Spleen (tissue), 11 donors: ENCODE results near the gene RAPGEF6. TPM values are rescaled to one million over a fixed set of nuclear protein-coding genes. Genes with fewer than 3 reads are reported as not detected.

Experiments
- DNase-seq: peaks from one replicate; pipeline ENCODE4 v3.0.0-alpha.2; 2020
- H3K27ac ChIP-seq, 8 donors: fragments of 200-600 bp; sonication (generic) in 7 of 8; 1 replicate in 4 of 8; 2 replicates in 4 of 8; pipeline versions ENCODE4 v1.5.0 to v1.8.0; 2016 to 2021; ENCODE audit warnings: inconsistent platforms in 4 of 8, mild to moderate bottlenecking in 4 of 8, moderate library complexity in 1 of 8
- H3K27me3 ChIP-seq, 7 donors: fragments of 200-600 bp; sonication (generic) in 6 of 7; replicated peaks in 1 of 7; 1 replicate in 4 of 7; 2 replicates in 3 of 7; pipeline versions ENCODE4 v1.5.0 to v1.8.0; 2016 to 2021; ENCODE audit warnings: inconsistent platforms in 3 of 7, mild to moderate bottlenecking in 1 of 7
- H3K36me3 ChIP-seq, 6 donors: fragments of 200-600 bp; sonication (generic) in 5 of 6; 1 replicate in 4 of 6; 2 replicates in 2 of 6; pipeline versions ENCODE4 v1.5.0 to v1.8.0; 2016 to 2021; ENCODE audit warnings: inconsistent platforms in 2 of 6
- H3K4me1 ChIP-seq, 6 donors: fragments of 200-600 bp; sonication (generic) in 5 of 6; 1 replicate in 3 of 6; 2 replicates in 3 of 6; pipeline versions ENCODE4 v1.5.0 to v1.8.0; 2016 to 2021; ENCODE audit warnings: inconsistent platforms in 3 of 6
- H3K4me3 ChIP-seq, 8 donors: fragments of 200-600 bp; sonication (generic) in 7 of 8; 1 replicate in 4 of 8; 2 replicates in 4 of 8; pipeline versions ENCODE4 v1.5.0 to v1.8.0; 2016 to 2021; ENCODE audit warnings: inconsistent platforms in 4 of 8, mild to moderate bottlenecking in 4 of 8, moderate library complexity in 2 of 8
- H3K9me3 ChIP-seq, 8 donors: fragments of 200-600 bp; sonication (generic) in 7 of 8; 1 replicate in 4 of 8; 2 replicates in 4 of 8; pipeline versions ENCODE4 v1.5.0 to v1.8.0; 2016 to 2021; ENCODE audit warnings: inconsistent platforms in 4 of 8
- POLR2A ChIP-seq, 3 donors: fragments of 450-650 bp; IDR thresholded peaks; one replicate each; pipeline ENCODE4 v1.5.1; 2017; ENCODE audit warnings: antibody characterized with exemption in 3 of 3, mild to moderate bottlenecking in 1 of 3
- POLR2AphosphoS5 ChIP-seq, 3 donors: sonication (generic); formaldehyde crosslinking; IDR thresholded peaks; one replicate each; pipeline ENCODE4 v1.5.1; 2017; ENCODE audit warnings: antibody characterized with exemption in 3 of 3
- WGBS, 5 donors: extraction: QIAGEN DNeasy Blood & Tissue Kit in 3 of 5; methylation state at CpG; one replicate each; pipeline versions ENCODE4 v1.1.5 to v1.1.7; 2013 to 2018; 5-methylcytosine and 5-hydroxymethylcytosine counted together
- intact Hi-C: fragments of 100-400 bp; cut with DNase I; formaldehyde crosslinking; loops from one replicate; pipeline ENCODE4 v1.15.0; 2023; ENCODE audit warnings: low total_unique reads
- polyA plus RNA-seq, 3 donors: library from polyadenylated mRNA; stranded (reverse); fragments of 200-250 nt; gene quantifications; one replicate each; pipeline ENCODE4 v1.2.1, GENCODE V29; 2013
- total RNA-seq, 7 donors: library from RNA; depleted of rRNA in 3 of 7; stranded (reverse); fragments of >200 nt in 3 of 7; fragmentation: NEBNext Ultra II Directional in 4 of 7; extraction: Animal tissue kit (Norgen Biotek cat#: 25700) in 4 of 7; gene quantifications; one replicate each; pipeline versions ENCODE4 v1.1.0 to v1.2.1, GENCODE V29; 2016 to 2021
- TF ChIP-seq, protein P1 (sequence below), 11 experiments: fragments of 200-600 bp in 7 of 11; fragments of 450-650 bp in 4 of 11; sonication (generic) in 4 of 11; IDR thresholded peaks in 8 of 11; conservative IDR thresholded peaks in 3 of 11; 1 replicate in 7 of 11; 2 replicates in 4 of 11; pipeline versions ENCODE4 v1.4.0 to v1.8.0; 2016 to 2021; ENCODE audit warnings: antibody characterized with exemption in 11 of 11, inconsistent platforms in 4 of 11, mild to moderate bottlenecking in 1 of 11
- donor health status: healthy with polysubstance abuse.
- donor health status: DM: no; HTN: no; CAD: no; lungs with moderate emphysema.
- donor health status: DM: no; HTN: no; CAD: no.
- donor health status: Bipolar disorder and iron deficiency.
- donor health status: healthy.
- donor health status: DM: no; HTN: no; CAD: no.
- donor health status: DM: yes; HTN: yes; CAD: no.

Gene RAPGEF6
- total and polyA plus RNA-seq, 10 donors: 3.8 to 56.4 (median 43.2) TPM

DNA sequence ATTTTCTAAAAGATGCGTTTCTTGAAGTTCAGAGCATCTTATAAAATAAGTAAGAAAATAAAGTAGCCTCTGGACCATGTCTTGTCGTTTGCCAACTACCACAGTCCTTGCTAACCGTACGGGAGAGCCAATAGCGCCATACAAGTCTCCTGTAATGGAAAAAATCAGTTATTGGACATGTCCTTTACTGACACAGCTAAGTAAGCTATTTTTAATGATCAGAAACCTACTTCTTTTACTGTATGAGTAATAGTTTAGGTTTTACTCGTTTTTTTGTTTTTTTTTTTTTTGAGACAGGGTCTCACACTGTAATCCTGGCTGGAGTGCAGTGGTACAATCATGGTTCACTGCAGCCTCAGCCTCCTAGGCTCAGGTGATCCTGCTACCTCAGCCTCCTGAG, 37.7 kb upstream of the RAPGEF6 start:
- Histone ChIP-seq H3K9me3 (no peaks in the 10 kb centered on the region), H3K27me3 (no peaks in the 10 kb centered on the region), H3K4me1 (peaks cover 0 to 25% (median 6%) of the 10 kb centered on the region in 6 donors), H3K36me3 (peaks cover 0 to 100% (median 42%) of the 10 kb centered on the region in 6 donors), H3K27ac (peak overlapping the region in 5 of 8 donors; percentile 34 to 69 (median 45)), H3K4me3 (no peak overlapping the region)
- intact Hi-C loops: no loop called here
- WGBS, 5 donors: 77 to 91% (median 85%) methylated on average over 6 of the region's 6 CpGs
- no peak for DNase-seq
- no peak for TF ChIP-seq POLR2A (IDR thresholded peaks at IDR 0.05)
- TF ChIP-seq POLR2AphosphoS5 (IDR thresholded peaks at IDR 0.05): no peak
- TF ChIP-seq, protein P1, sequence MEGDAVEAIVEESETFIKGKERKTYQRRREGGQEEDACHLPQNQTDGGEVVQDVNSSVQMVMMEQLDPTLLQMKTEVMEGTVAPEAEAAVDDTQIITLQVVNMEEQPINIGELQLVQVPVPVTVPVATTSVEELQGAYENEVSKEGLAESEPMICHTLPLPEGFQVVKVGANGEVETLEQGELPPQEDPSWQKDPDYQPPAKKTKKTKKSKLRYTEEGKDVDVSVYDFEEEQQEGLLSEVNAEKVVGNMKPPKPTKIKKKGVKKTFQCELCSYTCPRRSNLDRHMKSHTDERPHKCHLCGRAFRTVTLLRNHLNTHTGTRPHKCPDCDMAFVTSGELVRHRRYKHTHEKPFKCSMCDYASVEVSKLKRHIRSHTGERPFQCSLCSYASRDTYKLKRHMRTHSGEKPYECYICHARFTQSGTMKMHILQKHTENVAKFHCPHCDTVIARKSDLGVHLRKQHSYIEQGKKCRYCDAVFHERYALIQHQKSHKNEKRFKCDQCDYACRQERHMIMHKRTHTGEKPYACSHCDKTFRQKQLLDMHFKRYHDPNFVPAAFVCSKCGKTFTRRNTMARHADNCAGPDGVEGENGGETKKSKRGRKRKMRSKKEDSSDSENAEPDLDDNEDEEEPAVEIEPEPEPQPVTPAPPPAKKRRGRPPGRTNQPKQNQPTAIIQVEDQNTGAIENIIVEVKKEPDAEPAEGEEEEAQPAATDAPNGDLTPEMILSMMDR (IDR thresholded peaks at IDR 0.05 in 8 of 11, conservative IDR thresholded peaks at IDR 0.05 in 3 of 11): no peak

DNA sequence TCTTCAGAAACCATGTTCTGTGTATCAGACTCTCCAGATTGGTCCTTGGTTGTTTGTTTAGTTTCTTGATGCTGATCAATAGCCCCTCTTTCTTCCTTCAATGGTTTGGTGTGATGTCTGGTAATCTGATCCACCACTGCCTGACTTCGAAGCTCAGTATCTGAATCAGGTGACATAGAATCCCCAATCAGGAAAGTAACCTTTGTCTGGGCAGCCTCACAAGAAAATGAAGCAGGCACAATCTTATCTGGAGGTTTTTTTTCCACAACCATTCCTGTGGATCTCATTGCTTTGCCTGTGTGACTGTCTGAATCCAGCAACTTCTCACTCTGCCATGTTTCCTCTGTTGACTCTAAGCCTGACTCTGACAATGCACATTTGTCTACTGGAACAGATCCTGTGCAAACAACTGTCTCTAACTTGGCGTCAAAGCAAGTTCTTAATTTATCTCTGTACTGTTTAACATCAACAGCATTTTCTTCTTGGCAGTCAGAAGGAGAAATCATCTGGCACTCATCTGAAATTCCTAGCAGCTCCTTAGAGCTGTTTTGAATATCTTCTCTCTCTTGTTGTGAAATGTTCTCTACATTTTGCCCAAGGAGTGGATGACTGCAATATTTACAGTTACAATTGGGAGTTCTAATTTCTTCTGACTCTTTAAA, 37.1 kb upstream of the RAPGEF6 start:
- intact Hi-C loops: no loop called here
- H3K4me1 ChIP-seq: peaks cover 0 to 25% (median 6%) of the 10 kb centered on the region in 6 donors
- no peaks in the 10 kb centered on the region for H3K9me3 ChIP-seq
- peak overlapping the region in 6 of 8 donors; percentile 12 to 69 (median 40) for H3K27ac ChIP-seq
- no peak for TF ChIP-seq POLR2AphosphoS5 (IDR thresholded peaks at IDR 0.05)
- TF ChIP-seq, protein P1 (IDR thresholded peaks at IDR 0.05 in 8 of 11, conservative IDR thresholded peaks at IDR 0.05 in 3 of 11): no peak
- no peak for TF ChIP-seq POLR2A (IDR thresholded peaks at IDR 0.05)
- WGBS, 5 donors: 72 to 82% (median 75%) methylated on average over 2 of the region's 2 CpGs
- DNase-seq: no peak
- H3K27me3 ChIP-seq: no peaks in the 10 kb centered on the region
- H3K36me3 ChIP-seq: peaks cover 0 to 98% (median 39%) of the 10 kb centered on the region in 6 donors
- H3K4me3 ChIP-seq: no peak overlapping the region

DNA sequence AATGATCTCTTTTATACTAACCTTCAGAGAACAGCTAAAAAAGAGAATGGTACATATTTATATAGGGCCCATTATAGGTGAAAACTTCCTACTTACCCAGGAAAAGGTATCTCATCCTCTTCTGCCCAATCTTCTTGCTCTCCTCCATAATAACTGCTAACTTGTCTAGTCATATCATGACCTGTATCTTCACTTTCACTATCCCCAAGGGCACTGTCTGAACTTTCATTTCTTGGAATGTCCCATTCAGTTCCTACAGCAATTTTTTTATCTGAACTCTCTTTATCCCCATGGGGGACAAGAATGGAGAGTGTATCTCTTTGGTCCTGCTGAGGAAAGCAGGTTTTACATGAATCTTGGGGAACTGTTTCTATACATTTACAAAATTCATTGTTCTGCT, 36.4 kb upstream of the RAPGEF6 start:
- H3K27ac ChIP-seq: peak overlapping the region in 4 of 8 donors; percentile 34 to 69 (median 54)
- no peaks in the 10 kb centered on the region for H3K27me3 ChIP-seq
- TF ChIP-seq POLR2A (IDR thresholded peaks at IDR 0.05) (no peak), POLR2AphosphoS5 (IDR thresholded peaks at IDR 0.05) (no peak)
- TF ChIP-seq, protein P1 (IDR thresholded peaks at IDR 0.05 in 8 of 11, conservative IDR thresholded peaks at IDR 0.05 in 3 of 11): no peak
- no peak overlapping the region for H3K4me3 ChIP-seq
- no peak for DNase-seq
- H3K4me1 ChIP-seq: peaks cover 0 to 25% (median 6%) of the 10 kb centered on the region in 6 donors
- no peaks in the 10 kb centered on the region for H3K9me3 ChIP-seq
- H3K36me3 ChIP-seq: peaks cover 0 to 97% (median 33%) of the 10 kb centered on the region in 6 donors
- intact Hi-C loops: no loop called here

DNA sequence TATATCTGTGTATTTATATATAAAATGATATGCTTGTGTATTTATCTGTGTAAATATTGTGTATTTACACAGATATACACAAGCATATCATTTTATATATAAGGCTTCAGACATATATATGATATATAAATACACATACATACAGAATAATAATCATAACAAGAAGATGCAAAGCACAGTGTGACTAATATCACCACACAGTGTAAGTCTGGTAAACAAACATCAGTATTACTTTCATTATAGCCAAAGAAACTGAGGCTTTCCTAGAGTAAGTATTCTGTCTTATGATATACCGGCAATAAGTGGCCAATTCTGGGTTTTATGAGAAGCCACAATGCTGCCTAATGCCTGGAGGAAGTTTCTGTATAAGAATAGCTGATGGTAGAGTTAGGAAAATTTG, 29.9 kb upstream of the RAPGEF6 start:
- H3K27ac ChIP-seq: no peak overlapping the region
- 74 to 93% (median 88%) methylated on average over 1 of the region's 1 CpG for WGBS, 5 donors
- H3K9me3 ChIP-seq: peaks cover 0 to 24% (median 18%) of the 10 kb centered on the region in 8 donors
- peaks cover 0 to 95% (median 42%) of the 10 kb centered on the region in 6 donors for H3K36me3 ChIP-seq
- H3K4me1 ChIP-seq: no peaks in the 10 kb centered on the region
- intact Hi-C loops: no loop called here
- H3K4me3 ChIP-seq: no peak overlapping the region
- TF ChIP-seq POLR2A (IDR thresholded peaks at IDR 0.05) (no peak), POLR2AphosphoS5 (IDR thresholded peaks at IDR 0.05) (no peak)
- TF ChIP-seq, protein P1 (IDR thresholded peaks at IDR 0.05 in 8 of 11, conservative IDR thresholded peaks at IDR 0.05 in 3 of 11): no peak
- DNase-seq: no peak
- H3K27me3 ChIP-seq: no peaks in the 10 kb centered on the region
